GM18520 (cell line): Measurements from ENCODE around the gene MMP24.
"Not testable (repeated sequence)": the region's sequence is repeated elsewhere in the genome, so short reads cannot be mapped to it uniquely, and the experiment has no call there.

Experiments
- ATAC-seq: cut with Tn5 transposase; IDR thresholded peaks from one replicate; pipeline ENCODE4 v1.9.1; 2021; ENCODE audit not compliant: unreplicated experiment

MMP24 gene

GRCh38 chr20:35226126-35226883, at the start of gene MMP24:
Gene MMP24 (plus strand): TSS chr20:35226690. CDS start chr20:35226739, 49 bp downstream.
- no peak for ATAC-seq

- ATAC-seq, result no peak
These were observed 46.9 kb upstream of the MMP24 start for GRCh38 chr20:35179292-35180212.

- no peak for ATAC-seq
These were observed 46.2 kb upstream of the MMP24 start for GRCh38 chr20:35180266-35180665.

- no peak for ATAC-seq
These were observed 44.8 kb upstream of the MMP24 start for GRCh38 chr20:35181731-35182130.

GRCh38 chr20:35186691-35187289, 39.7 kb upstream of the MMP24 start:
- not testable (repeated sequence) for ATAC-seq

- no peak for ATAC-seq
These were observed 38.8 kb upstream of the MMP24 start for GRCh38 chr20:35187584-35188190.

- not testable (repeated sequence) for ATAC-seq
These were observed 37.3 kb upstream of the MMP24 start for GRCh38 chr20:35189223-35189622.

GRCh38 chr20:35190556-35190955, 35.9 kb upstream of the MMP24 start:
- no peak for ATAC-seq

- ATAC-seq, result no peak
These were observed 34.9 kb upstream of the MMP24 start for GRCh38 chr20:35191419-35192117.

GRCh38 chr20:35192118-35192872, 34.2 kb upstream of the MMP24 start:
- ATAC-seq, result no peak

- ATAC-seq, result not testable (repeated sequence)
These were observed 33.3 kb upstream of the MMP24 start for GRCh38 chr20:35193031-35193791.

- no peak for ATAC-seq
These were observed 30.2 kb upstream of the MMP24 start for GRCh38 chr20:35196313-35196712.

- no peak for ATAC-seq
These were observed 26.8 kb upstream of the MMP24 start for GRCh38 chr20:35199740-35200139.

- no peak for ATAC-seq
These were observed 26.2 kb upstream of the MMP24 start for GRCh38 chr20:35200267-35200666.

- not testable (repeated sequence) for ATAC-seq
These were observed 25.0 kb upstream of the MMP24 start for GRCh38 chr20:35201467-35201866.

- no peak for ATAC-seq
These were observed 19.7 kb upstream of the MMP24 start for GRCh38 chr20:35206802-35207201.

- no peak for ATAC-seq
These were observed 18.4 kb upstream of the MMP24 start for GRCh38 chr20:35207950-35208611.
